CD8-positive, alpha-beta memory T cell (primary cell): ENCODE results near the gene ORM2. TPM values are rescaled to one million over a fixed set of nuclear protein-coding genes. Genes with fewer than 3 reads are reported as not detected.

ENCODE experiments used
- CTCF ChIA-PET: fragments of 350-600 bp; sonication (Branson Sonifier 250); formaldehyde crosslinking; loops from one replicate; lab custom pipeline; 2021; ENCODE audit warnings: antibody characterized with exemption; lab: Charles Lee
- POLR2A ChIA-PET: fragments of 350-600 bp; sonication (Branson Sonifier 250); formaldehyde crosslinking; loops from one replicate; lab custom pipeline; 2021; ENCODE audit warnings: antibody characterized with exemption; lab: Charles Lee
- DNase-seq, 5 donors: peaks; one replicate each; pipeline versions ENCODE4 v3.0.0 to v3.0.0-alpha.2; 2020 to 2022; ENCODE audit warnings: mixed read lengths in 1 of 5
- H3K27ac ChIP-seq: one replicate; pipeline ENCODE4 v1.7.0; 2013; ENCODE audit warnings: low read depth, mild to moderate bottlenecking, low read length, moderate library complexity
- H3K27me3 ChIP-seq: 2 replicates; pipeline ENCODE4 v1.7.0; 2013; ENCODE audit warnings: low read length, mild to moderate bottlenecking; ENCODE audit not compliant: insufficient read depth, poor library complexity, severe bottlenecking
- H3K36me3 ChIP-seq: 2 replicates; pipeline ENCODE4 v1.7.0; 2013; ENCODE audit warnings: mild to moderate bottlenecking, low read length, moderate library complexity; ENCODE audit not compliant: insufficient read depth
- H3K4me1 ChIP-seq: 2 replicates; pipeline ENCODE4 v1.7.0; 2013; ENCODE audit warnings: mild to moderate bottlenecking, low read length, moderate library complexity; ENCODE audit not compliant: insufficient read depth
- H3K4me3 ChIP-seq: 2 replicates; pipeline ENCODE4 v1.7.0; 2013; ENCODE audit warnings: mild to moderate bottlenecking, low read length
- H3K9me3 ChIP-seq: 2 replicates; pipeline ENCODE4 v1.7.0; 2013; ENCODE audit warnings: mild to moderate bottlenecking, low read length
- H3K27ac Mint-ChIP-seq, 8 donors: one replicate each; pipeline ENCODE4 v1.8.0; 2020 to 2021; ENCODE audit warnings: mixed read lengths in 8 of 8, mild to moderate bottlenecking in 6 of 8, inconsistent platforms in 3 of 8, moderate library complexity in 3 of 8
- H3K27me3 Mint-ChIP-seq, 2 donors: one replicate each; pipeline ENCODE4 v1.8.0; 2020 to 2021; ENCODE audit warnings: mixed read lengths in 2 of 2, mild to moderate bottlenecking in 1 of 2, moderate library complexity in 1 of 2
- H3K36me3 Mint-ChIP-seq, 3 donors: one replicate each; pipeline ENCODE4 v1.8.0; 2020 to 2021; ENCODE audit warnings: mixed read lengths in 3 of 3, inconsistent platforms in 1 of 3, mild to moderate bottlenecking in 1 of 3
- H3K4me1 Mint-ChIP-seq, 3 donors: one replicate each; pipeline ENCODE4 v1.8.0; 2020 to 2021; ENCODE audit warnings: mixed read lengths in 3 of 3, inconsistent platforms in 1 of 3, mild to moderate bottlenecking in 1 of 3
- H3K4me3 Mint-ChIP-seq, 7 donors: one replicate each; pipeline ENCODE4 v1.8.0; 2020 to 2021; ENCODE audit warnings: mixed read lengths in 7 of 7, mild to moderate bottlenecking in 6 of 7, moderate library complexity in 4 of 7, inconsistent platforms in 2 of 7
- H3K9me3 Mint-ChIP-seq, 5 donors: one replicate each; pipeline ENCODE4 v1.8.0; 2020 to 2022; ENCODE audit warnings: mixed read lengths in 5 of 5, mild to moderate bottlenecking in 3 of 5, moderate library complexity in 2 of 5, inconsistent platforms in 1 of 5
- polyA plus RNA-seq: library from polyadenylated mRNA; unstranded; fragments of 300-500 nt; fragmentation: Illumina TruSeq; gene quantifications from one replicate; pipeline ENCODE4 v1.2.3, GENCODE V29; 2021
- total RNA-seq, 2 experiments: library from RNA; stranded (reverse); gene quantifications; one replicate each; pipeline ENCODE4 v1.2.3, GENCODE V29; 2021

ORM2 gene
- total and polyA plus RNA-seq, 3 experiments from 2014 or later = not detected

- Mint-ChIP-seq H3K27me3 (peaks cover 0 to 3% of the 10 kb centered on the region in 2 donors), H3K27ac (peak overlapping the region; percentile 87 to 100 (median 96)), H3K4me1 (peaks cover 79 to 97% (median 85%) of the 10 kb centered on the region in 3 donors), H3K36me3 (peaks cover 36 to 97% (median 44%) of the 10 kb centered on the region in 3 donors), H3K9me3 (no peaks in the 10 kb centered on the region), H3K4me3 (peak overlapping the region; percentile 23 to 87 (median 71))
- DNase-seq = peak in 2 of 5 donors; percentile 55 to 63
- peaks cover 82% of the 10 kb centered on the region for H3K36me3 ChIP-seq
- H3K27ac ChIP-seq = no peak overlapping the region
- peaks cover 90% of the 10 kb centered on the region for H3K4me1 ChIP-seq
- H3K4me3 ChIP-seq = peak overlapping the region; percentile 16
- POLR2A ChIA-PET = interaction anchor here (1.8 to 14.5 kb wide), 3 partner anchors 10 to 24 kb away, joined by 7 to 341 read pairs (median 13); partner anchors contain the start of gene AKNA
- no peaks in the 10 kb centered on the region for H3K9me3 ChIP-seq
- no peaks in the 10 kb centered on the region for H3K27me3 ChIP-seq
- CTCF ChIA-PET = interaction anchor here (0.8 to 15.5 kb wide), 6 partner anchors 10 to 73 kb away, joined by 3 to 245 read pairs (median 4); partner anchors contain the start of gene AKNA
These were observed 33.8 kb downstream of the ORM2 start for GRCh38 chr9:114363424-114363823.

GRCh38 chr9:114364134-114365041 is 34.7 kb downstream of the ORM2 start:
- H3K9me3 Mint-ChIP-seq = no peaks in the 10 kb centered on the region
- no peak for DNase-seq
- CTCF ChIA-PET = interaction anchor here (1.2 to 15.5 kb wide), 7 partner anchors 9 to 143 kb away, joined by 3 to 245 read pairs (median 4); partner anchors contain the start of gene AKNA
- Histone ChIP-seq H3K4me3 (peak overlapping the region; percentile 3), H3K27ac (no peak overlapping the region), H3K36me3 (peaks cover 78% of the 10 kb centered on the region), H3K4me1 (peaks cover 96% of the 10 kb centered on the region), H3K27me3 (no peaks in the 10 kb centered on the region), H3K9me3 (no peaks in the 10 kb centered on the region)
- peak overlapping the region in 6 of 7 donors; percentile 50 to 87 (median 74) for H3K4me3 Mint-ChIP-seq
- peaks cover 85 to 99% (median 90%) of the 10 kb centered on the region in 3 donors for H3K4me1 Mint-ChIP-seq
- peaks cover 0 to 3% of the 10 kb centered on the region in 2 donors for H3K27me3 Mint-ChIP-seq
- peaks cover 32 to 95% (median 43%) of the 10 kb centered on the region in 3 donors for H3K36me3 Mint-ChIP-seq
- peak overlapping the region; percentile 87 to 100 (median 96) for H3K27ac Mint-ChIP-seq
- POLR2A ChIA-PET = interaction anchor here (1.2 to 14.5 kb wide), 5 partner anchors 8 to 23 kb away, joined by 3 to 341 read pairs (median 6); partner anchors contain the start of gene AKNA

GRCh38 chr9:114365194-114365593 is 35.5 kb downstream of the ORM2 start:
- POLR2A ChIA-PET = interaction anchor here (0.6 to 14.5 kb wide), 6 partner anchors 9 to 38 kb away, joined by 3 to 341 read pairs (median 4); partner anchors contain the start of gene AKNA
- CTCF ChIA-PET = interaction anchor here (1.1 to 15.5 kb wide), 5 partner anchors 11 to 142 kb away, joined by 3 to 245 read pairs (median 4); partner anchors contain the start of gene AKNA
- no peak for DNase-seq
- Histone ChIP-seq H3K4me3 (no peak overlapping the region), H3K9me3 (no peaks in the 10 kb centered on the region), H3K27ac (no peak overlapping the region), H3K36me3 (peaks cover 69% of the 10 kb centered on the region), H3K27me3 (no peaks in the 10 kb centered on the region), H3K4me1 (peaks cover 98% of the 10 kb centered on the region)
- Mint-ChIP-seq H3K36me3 (peaks cover 32 to 95% (median 42%) of the 10 kb centered on the region in 3 donors), H3K4me1 (peaks cover 86 to 100% (median 91%) of the 10 kb centered on the region in 3 donors), H3K27ac (peak overlapping the region; percentile 87 to 100 (median 96)), H3K27me3 (peaks cover 0 to 4% of the 10 kb centered on the region in 2 donors), H3K9me3 (no peaks in the 10 kb centered on the region), H3K4me3 (peak overlapping the region in 5 of 7 donors; percentile 22 to 77 (median 29))

- DNase-seq = peak in 3 of 5 donors; percentile 71 to 78 (median 75)
- peak overlapping the region; percentile 16 for H3K4me3 ChIP-seq
These were observed 36.9 kb downstream of the ORM2 start for GRCh38 chr9:114366334-114367128.

GRCh38 chr9:114367366-114367765 is 37.7 kb downstream of the ORM2 start:
- H3K4me3 Mint-ChIP-seq = peak overlapping the region in 6 of 7 donors; percentile 47 to 82 (median 76)

More at GRCh38 chr9:114366334-114367128, 36.9 kb downstream of the ORM2 start:
- Mint-ChIP-seq H3K4me3 (peak overlapping the region; percentile 47 to 82 (median 73)), H3K4me1 (peaks cover 85 to 100% (median 90%) of the 10 kb centered on the region in 3 donors), H3K27ac (peak overlapping the region; percentile 55 to 99 (median 96)), H3K36me3 (peaks cover 24 to 93% (median 32%) of the 10 kb centered on the region in 3 donors), H3K9me3 (no peaks in the 10 kb centered on the region), H3K27me3 (peaks cover 0 to 4% of the 10 kb centered on the region in 2 donors)
- ChIA-PET CTCF (interaction anchor here (0.8 to 15.5 kb wide), 5 partner anchors 16 to 39 kb away, joined by 3 to 245 read pairs (median 5); partner anchors contain the start of gene AKNA), POLR2A (interaction anchor here (1.5 to 14.5 kb wide), 5 partner anchors 11 to 27 kb away, joined by 5 to 341 read pairs (median 8); partner anchors contain the start of gene AKNA)
- Histone ChIP-seq H3K4me1 (peaks cover 98% of the 10 kb centered on the region), H3K27ac (peak overlapping the region; percentile 68), H3K36me3 (peaks cover 69% of the 10 kb centered on the region), H3K9me3 (no peaks in the 10 kb centered on the region), H3K27me3 (no peaks in the 10 kb centered on the region)

GRCh38 chr9:114367772-114368569 is 38.3 kb downstream of the ORM2 start:
- peak overlapping the region; percentile 1 for H3K4me3 ChIP-seq
- peaks cover 56% of the 10 kb centered on the region for H3K36me3 ChIP-seq
- Mint-ChIP-seq H3K4me3 (peak overlapping the region in 6 of 7 donors; percentile 39 to 82 (median 74)), H3K4me1 (peaks cover 93 to 100% (median 97%) of the 10 kb centered on the region in 3 donors), H3K27ac (peak overlapping the region; percentile 55 to 99 (median 96)), H3K9me3 (no peaks in the 10 kb centered on the region), H3K36me3 (peaks cover 24 to 93% (median 31%) of the 10 kb centered on the region in 3 donors), H3K27me3 (peaks cover 0 to 4% of the 10 kb centered on the region in 2 donors)
- DNase-seq = peak in 1 of 5 donors; percentile 21
- peak overlapping the region; percentile 68 for H3K27ac ChIP-seq
- ChIA-PET CTCF (interaction anchor here (0.7 to 15.5 kb wide), 10 partner anchors 12 to 140 kb away, joined by 3 to 245 read pairs (median 4); partner anchors contain the start of gene AKNA), POLR2A (interaction anchor here (0.5 to 14.5 kb wide), 7 partner anchors 10 to 29 kb away, joined by 3 to 341 read pairs (median 5); partner anchors contain the start of gene AKNA)
- H3K9me3 ChIP-seq = no peaks in the 10 kb centered on the region
- H3K4me1 ChIP-seq = peaks cover 97% of the 10 kb centered on the region
- no peaks in the 10 kb centered on the region for H3K27me3 ChIP-seq

More at GRCh38 chr9:114367366-114367765, 37.7 kb downstream of the ORM2 start:
- H3K4me1 Mint-ChIP-seq = peaks cover 93 to 100% (median 95%) of the 10 kb centered on the region in 3 donors
- peaks cover 98% of the 10 kb centered on the region for H3K4me1 ChIP-seq
- ChIA-PET CTCF (interaction anchor here (0.8 to 15.5 kb wide), 8 partner anchors 15 to 140 kb away, joined by 3 to 245 read pairs (median 4); partner anchors contain the start of gene AKNA), POLR2A (interaction anchor here (0.5 to 14.5 kb wide), 7 partner anchors 10 to 30 kb away, joined by 3 to 341 read pairs (median 8); partner anchors contain the start of gene AKNA)
- H3K27me3 Mint-ChIP-seq = peaks cover 0 to 4% of the 10 kb centered on the region in 2 donors
- H3K36me3 ChIP-seq = peaks cover 62% of the 10 kb centered on the region
- no peaks in the 10 kb centered on the region for H3K9me3 Mint-ChIP-seq
- peaks cover 24 to 93% (median 31%) of the 10 kb centered on the region in 3 donors for H3K36me3 Mint-ChIP-seq
- no peaks in the 10 kb centered on the region for H3K9me3 ChIP-seq
- H3K27ac Mint-ChIP-seq = peak overlapping the region; percentile 55 to 99 (median 96)
- peak overlapping the region; percentile 68 for H3K27ac ChIP-seq
- peak overlapping the region; percentile 1 for H3K4me3 ChIP-seq
- no peaks in the 10 kb centered on the region for H3K27me3 ChIP-seq
- no peak for DNase-seq
